Heart right ventricle (tissue), 16 donors: ENCODE results near the gene HIPK3. TPM values are rescaled to one million over a fixed set of nuclear protein-coding genes. Genes with fewer than 3 reads are reported as not detected.

Source experiments
- ATAC-seq, 8 donors: fragments of 200-7000 bp; cut with Tn5 transposase; one replicate each; pipeline ENCODE4 v1.9.1; 2020; ENCODE audit warnings: mild to moderate bottlenecking in 8 of 8, moderate library complexity in 8 of 8, moderate number of reproducible peaks in 1 of 8
- DNase-seq, 2 donors: peaks; one replicate each; pipeline ENCODE4 v3.0.0-alpha.2; 2020
- H3K27ac ChIP-seq, 10 donors: fragments of 200-600 bp; sonication (generic) in 2 of 10; one replicate each; pipeline versions ENCODE4 v1.5.0 to v1.8.0; 2020 to 2022; ENCODE audit warnings: mild to moderate bottlenecking in 3 of 10
- H3K27me3 ChIP-seq, 7 donors: fragments of 200-600 bp; one replicate each; pipeline ENCODE4 v1.8.0; 2021 to 2022; ENCODE audit warnings: mild to moderate bottlenecking in 2 of 7
- H3K36me3 ChIP-seq, 9 donors: fragments of 200-600 bp; sonication (generic) in 1 of 9; one replicate each; pipeline versions ENCODE4 v1.5.0 to v1.8.0; 2020 to 2022; ENCODE audit warnings: mild to moderate bottlenecking in 2 of 9
- H3K4me1 ChIP-seq, 9 donors: fragments of 200-600 bp; sonication (generic) in 1 of 9; one replicate each; pipeline versions ENCODE4 v1.5.0 to v1.8.0; 2020 to 2022; ENCODE audit warnings: mild to moderate bottlenecking in 4 of 9
- H3K4me3 ChIP-seq, 10 donors: fragments of 200-600 bp; sonication (generic) in 2 of 10; one replicate each; pipeline versions ENCODE4 v1.5.0 to v1.8.0; 2020 to 2022; ENCODE audit warnings: mild to moderate bottlenecking in 7 of 10, moderate library complexity in 2 of 10
- H3K9me3 ChIP-seq, 11 donors: fragments of 200-600 bp in 10 of 11; sonication (generic) in 2 of 11; one replicate each; pipeline versions ENCODE4 v1.5.0 to v1.8.0; 2013 to 2022; ENCODE audit warnings: mild to moderate bottlenecking in 2 of 11, control low read depth in 1 of 11, moderate library complexity in 1 of 11
- CTCF ChIP-seq, 9 donors: fragments of 200-600 bp; sonication (generic) in 2 of 9; IDR thresholded peaks; one replicate each; pipeline versions ENCODE4 v1.5.0 to v1.8.0; 2021 to 2022; ENCODE audit warnings: antibody characterized with exemption in 9 of 9, mild to moderate bottlenecking in 5 of 9, moderate library complexity in 1 of 9
- WGBS, 2 donors: extraction: QIAGEN DNeasy Blood & Tissue Kit; methylation state at CpG; one replicate each; pipeline ENCODE4 v1.1.7; 2013; ENCODE audit warnings: inconsistent platforms in 1 of 2; 5-methylcytosine and 5-hydroxymethylcytosine counted together
- intact Hi-C, 10 donors: fragments of 100-400 bp; cut with DNase I; formaldehyde crosslinking; loops; one replicate each; pipeline versions ENCODE4 v1.11.1 to v1.14.2; 2022
- polyA plus RNA-seq, 2 donors: library from polyadenylated mRNA; stranded (reverse); fragments of 200-250 nt; gene quantifications; one replicate each; pipeline ENCODE4 v1.2.3, GENCODE V29; 2013
- total RNA-seq, 10 donors: library from RNA; stranded (reverse); fragmentation: NEBNext Ultra II Directional in 3 of 10; extraction: Animal tissue kit (Norgen Biotek cat#: 25700) in 3 of 10; gene quantifications; one replicate each; pipeline versions ENCODE4 v1.2.1 to v1.2.4, GENCODE V29; 2021 to 2023
- donor health status: Arrhythmogenic right ventricular cardiomyopathy.
- donor health status: ischemic (EF 13 %, LVEDD 7.1; RV severe dilation, severe dysfunction).
- donor health status: healthy with polysubstance abuse.
- donor health status: DM: no; HTN: yes; CAD: no.
- donor health status: DM: no; HTN: no; CAD: no.
- donor health status: ischemic (EF 25% LVEDD 6.9; RV normal size, moderate dysfunction).
- donor health status: ischemic (EF 25% LVEDD 5.7; RV mildly dilated, moderate dysfunction).
- donor health status: healthy.
- donor health status: DM: yes; HTN: yes; CAD: no.
- donor health status: Ischemic cardiomyopathy.
- donor health status: ischemic (EF 35%, LVEDD 5.7; RV mildly dilated, moderate dysfunction).
- donor health status: nonischemic (EF 11% LVEDD 7.7; RV severe dilation, severe dysfunction).
- donor health status: DM: yes; HTN: yes; CAD: no.
- donor health status: PGD.
- donor health status: ischemic (EF 29% LVEDD 5.4; RV normal size, mild dysfunction).
- donor health status: nonischemic (EF 23%, LVEDD 6.1; RV moderate dilation, normal function).

HIPK3 gene
- total and polyA plus RNA-seq, 12 donors: 15.9 to 334 (median 276) TPM

GRCh38 chr11:33389635-33390034, 132.5 kb downstream of the HIPK3 start:
- Histone ChIP-seq H3K9me3 (peaks cover 0 to 20% (median 10%) of the 10 kb centered on the region in 11 donors), H3K36me3 (no peaks in the 10 kb centered on the region), H3K4me1 (peaks cover 0 to 8% (median 0%) of the 10 kb centered on the region in 9 donors), H3K27me3 (peaks cover 0 to 3% (median 0%) of the 10 kb centered on the region in 7 donors), H3K27ac (no peak overlapping the region), H3K4me3 (no peak overlapping the region)
- intact Hi-C loops: no loop called here
- DNase-seq: no peak
- no peak for ATAC-seq
- TF ChIP-seq CTCF (IDR thresholded peaks at IDR 0.05): no peak
- 91 to 93% methylated on average over 4 of the region's 4 CpGs for WGBS, 2 donors

GRCh38 chr11:33390944-33391892, 134.0 kb downstream of the HIPK3 start:
- TF ChIP-seq CTCF (IDR thresholded peaks at IDR 0.05): no peak
- WGBS, 2 donors: 76 to 81% methylated on average over 13 of the region's 13 CpGs
- no peak for ATAC-seq
- Histone ChIP-seq H3K4me1 (peaks cover 0 to 8% (median 0%) of the 10 kb centered on the region in 9 donors), H3K27ac (no peak overlapping the region), H3K36me3 (no peaks in the 10 kb centered on the region), H3K27me3 (peaks cover 0 to 5% (median 0%) of the 10 kb centered on the region in 7 donors), H3K9me3 (peaks cover 0 to 8% (median 0%) of the 10 kb centered on the region in 11 donors), H3K4me3 (no peak overlapping the region)
- intact Hi-C loops: no loop called here
- DNase-seq: no peak

- WGBS, 2 donors: 94 to 97% methylated on average over 2 of the region's 2 CpGs
- Histone ChIP-seq H3K27ac (no peak overlapping the region), H3K4me1 (peaks cover 0 to 6% (median 0%) of the 10 kb centered on the region in 9 donors), H3K4me3 (no peak overlapping the region), H3K27me3 (peaks cover 0 to 6% (median 0%) of the 10 kb centered on the region in 7 donors), H3K9me3 (peaks cover 0 to 2% (median 0%) of the 10 kb centered on the region in 11 donors), H3K36me3 (no peaks in the 10 kb centered on the region)
- ATAC-seq (no peak), DNase-seq (no peak)
- TF ChIP-seq CTCF (IDR thresholded peaks at IDR 0.05): no peak
- intact Hi-C loops: no loop called here
Measured at GRCh38 chr11:33391893-33392251, 134.7 kb downstream of the HIPK3 start.

GRCh38 chr11:33394431-33395109, 137.4 kb downstream of the HIPK3 start:
- Histone ChIP-seq H3K9me3 (no peaks in the 10 kb centered on the region), H3K27ac (no peak overlapping the region), H3K27me3 (peaks cover 0 to 9% (median 0%) of the 10 kb centered on the region in 7 donors), H3K4me1 (no peaks in the 10 kb centered on the region), H3K4me3 (no peak overlapping the region), H3K36me3 (no peaks in the 10 kb centered on the region)
- intact Hi-C loops: no loop called here
- WGBS, 2 donors: 74 to 77% methylated on average over 6 of the region's 6 CpGs
- no peak for TF ChIP-seq CTCF (IDR thresholded peaks at IDR 0.05)
- DNase-seq: no peak
- no peak for ATAC-seq
